Panc1 (cell line): ENCODE data around the gene MAMSTR. TPM values are rescaled to one million over a fixed set of nuclear protein-coding genes. Genes with fewer than 3 reads are reported as not detected.

ENCODE experiments used
- ATAC-seq: fragments of 200-7000 bp; cut with Tn5 transposase; 2 replicates; pipeline ENCODE4 v1.9.1; 2020; ENCODE audit warnings: mild to moderate bottlenecking, moderate library complexity
- BruUV-seq: library from RNA; stranded (reverse); fragments of 400-500 nt; replicated peaks from 2 replicates; lab custom pipeline; 2021; lab: Mats Ljungman, UMichigan
- CTCF ChIA-PET: fragments of 300-600 bp; sonication (Branson Sonifier 250); formaldehyde crosslinking; loops from one replicate; lab custom pipeline; 2022; ENCODE audit warnings: antibody characterized with exemption; lab: Charles Lee
- POLR2A ChIA-PET: fragments of 300-600 bp; sonication (Branson Sonifier 250); formaldehyde crosslinking; loops from one replicate; lab custom pipeline; 2022; ENCODE audit warnings: antibody characterized with exemption; lab: Charles Lee
- DNase-seq: peaks from one replicate; pipeline ENCODE4 v3.0.0-alpha.2; 2010; ENCODE audit warnings: low read depth, low spot score
- H3K27ac ChIP-seq: 2 replicates; pipeline ENCODE4 v1.5.1; 2011; ENCODE audit warnings: mild to moderate bottlenecking, low read length, inconsistent platforms
- H3K27me3 ChIP-seq: fragments of 200-500 bp; sonication (Bioruptor generic); 2 replicates; pipeline ENCODE4 v1.6.0; 2014; ENCODE audit warnings: low read length, inconsistent platforms; ENCODE audit not compliant: control insufficient read depth, insufficient read depth
- H3K36me3 ChIP-seq: fragments of 200-500 bp; sonication (Bioruptor generic); 2 replicates; pipeline ENCODE4 v1.5.1; 2014; ENCODE audit warnings: inconsistent platforms, mild to moderate bottlenecking, low read length, moderate library complexity; ENCODE audit not compliant: control insufficient read depth, insufficient read depth
- H3K4me1 ChIP-seq: 2 replicates; pipeline ENCODE4 v1.5.1; 2011; ENCODE audit warnings: inconsistent platforms, mild to moderate bottlenecking, low read length, moderate library complexity; ENCODE audit not compliant: control insufficient read depth, insufficient read depth
- H3K4me3 ChIP-seq, 2 experiments: 2 replicates each; pipeline ENCODE4 v1.5.1; 2011 to 2012; ENCODE audit warnings: low read depth in 2 of 2, low read length in 2 of 2, mild to moderate bottlenecking in 2 of 2, inconsistent platforms in 1 of 2, moderate library complexity in 1 of 2
- H3K9me3 ChIP-seq: fragments of 200-500 bp; sonication (Bioruptor generic); 2 replicates; pipeline ENCODE4 v1.5.1; 2014; ENCODE audit warnings: low read depth, mild to moderate bottlenecking, inconsistent platforms, low read length, moderate library complexity; ENCODE audit not compliant: control insufficient read depth, insufficient read depth
- CTCF ChIP-seq: fragments of 450-650 bp; IDR thresholded peaks from 2 replicates; pipeline ENCODE4 v1.5.1; 2017; ENCODE audit warnings: mild to moderate bottlenecking
- POLR2AphosphoS5 ChIP-seq: IDR thresholded peaks from 2 replicates; pipeline ENCODE4 v1.6.1; 2012; ENCODE audit warnings: mild to moderate bottlenecking, low read depth, low read length, moderate library complexity
- REST ChIP-seq, 2 experiments: IDR thresholded peaks; 2 replicates each; pipeline ENCODE4 v1.6.1; 2011 to 2012; ENCODE audit warnings: low read depth in 2 of 2, control low read depth in 1 of 2, low read length in 1 of 2, mild to moderate bottlenecking in 1 of 2, moderate library complexity in 1 of 2; ENCODE audit not compliant: insufficient read depth in 1 of 2
- SIN3A ChIP-seq: IDR thresholded peaks from 2 replicates; pipeline ENCODE4 v1.6.1; 2012; ENCODE audit warnings: low read depth, mild to moderate bottlenecking, low read length, moderate library complexity, borderline replicate concordance; ENCODE audit not compliant: insufficient read depth
- TCF7L2 ChIP-seq: IDR thresholded peaks from 2 replicates; pipeline ENCODE4 v1.6.1; 2011; ENCODE audit warnings: mild to moderate bottlenecking, low read depth, low read length, inconsistent platforms
- in situ Hi-C: cut with HindIII; loops from 2 replicates; pipeline ENCODE4 v1.10.0; 2016; ENCODE audit warnings: low sequenced_read_pairs, low pct_unique_long_range_greater_than_20kb
- intact Hi-C: fragments of 100-400 bp; cut with micrococcal nuclease; formaldehyde crosslinking; loops from one replicate; pipeline ENCODE4 v1.10.0; 2022; ENCODE audit not compliant: unreplicated experiment
- total RNA-seq: library from RNA; stranded (reverse); gene quantifications from one replicate; pipeline ENCODE4 v1.2.1, GENCODE V29; 2021; ENCODE audit not compliant: unreplicated experiment

MAMSTR gene
- total RNA-seq, 1 experiment from 2014 or later: 3.3 TPM

GRCh38 chr19:48676887-48677286, 42.6 kb downstream of the MAMSTR start:
- TF ChIP-seq POLR2AphosphoS5 (no peak), SIN3A (no peak), TCF7L2 (no peak), REST (IDR thresholded peaks at IDR 0.05; ENCODE audit: insufficient read depth in 1 of 2, low read depth in 2 of 2, low read length in 1 of 2) (no peak), CTCF (no peak)
- ChIA-PET CTCF (no interaction called here), POLR2A (no interaction called here)
- in situ Hi-C loops: no loop called here
- no TSS peak for BruUV-seq
- H3K27me3 ChIP-seq: no peaks in the 10 kb centered on the region
- no peak overlapping the region for H3K27ac ChIP-seq
- intact Hi-C loops: no loop called here
- no peaks in the 10 kb centered on the region for H3K4me1 ChIP-seq
- ATAC-seq: no peak
- DNase-seq: no peak
- H3K4me3 ChIP-seq: no peak overlapping the region
- no peaks in the 10 kb centered on the region for H3K9me3 ChIP-seq
- H3K36me3 ChIP-seq: no peaks in the 10 kb centered on the region

- DNase-seq: no peak
- no peak overlapping the region for H3K4me3 ChIP-seq
- H3K36me3 ChIP-seq: no peaks in the 10 kb centered on the region
- TF ChIP-seq REST (IDR thresholded peaks at IDR 0.05; ENCODE audit: insufficient read depth in 1 of 2, low read depth in 2 of 2, low read length in 1 of 2) (no peak), SIN3A (no peak), TCF7L2 (no peak), CTCF (no peak), POLR2AphosphoS5 (no peak)
- H3K9me3 ChIP-seq: no peaks in the 10 kb centered on the region
- CTCF ChIA-PET: no interaction called here
- in situ Hi-C loops (no loop called here), intact Hi-C loops (no loop called here)
- ATAC-seq: no peak
- POLR2A ChIA-PET: no interaction called here
- no peaks in the 10 kb centered on the region for H3K27me3 ChIP-seq
- BruUV-seq: no TSS peak
- H3K27ac ChIP-seq: no peak overlapping the region
- H3K4me1 ChIP-seq: no peaks in the 10 kb centered on the region
These were observed 43.0 kb downstream of the MAMSTR start for GRCh38 chr19:48676487-48676886.
